SK-N-SH treated with all-trans-retinoic acid at 6 μM for 48 hours (cell line): Measurements from ENCODE around the gene MSLN.

Experiments used
- ATAC-seq: fragments of 200-7000 bp; cut with Tn5 transposase; 3 replicates; pipeline ENCODE4 v1.9.1; 2020; ENCODE audit warnings: mild to moderate bottlenecking, moderate library complexity
- ARNTL ChIP-seq: fragments of 450-650 bp; formaldehyde crosslinking; IDR thresholded peaks from 2 replicates; pipeline ENCODE4 v1.5.0; 2020; ENCODE audit warnings: low read depth, mild to moderate bottlenecking, moderate library complexity, borderline replicate concordance
- CREB5 ChIP-seq: fragments of 250-450 bp; sonication (Bioruptor Pico); IDR thresholded peaks from 2 replicates; pipeline ENCODE4 v1.5.1; 2020; ENCODE audit warnings: low read depth, mild to moderate bottlenecking, moderate library complexity
- CSDC2 ChIP-seq: fragments of 250-450 bp; sonication (Bioruptor Pico); IDR thresholded peaks from 2 replicates; pipeline ENCODE4 v1.5.0; 2020; ENCODE audit warnings: mild to moderate bottlenecking, moderate library complexity
- CSRNP3 ChIP-seq: fragments of 250-450 bp; sonication (Bioruptor Pico); IDR thresholded peaks from 2 replicates; pipeline ENCODE4 v1.5.1; 2021; ENCODE audit warnings: mild to moderate bottlenecking, moderate library complexity
- ESRRG ChIP-seq: fragments of 250-450 bp; sonication (Bioruptor Pico); IDR thresholded peaks from 2 replicates; pipeline ENCODE4 v1.6.1; 2021; ENCODE audit warnings: mild to moderate bottlenecking
- GLIS3 ChIP-seq: fragments of 250-450 bp; sonication (Bioruptor Pico); IDR thresholded peaks from 2 replicates; pipeline ENCODE4 v1.5.0; 2020; ENCODE audit warnings: mild to moderate bottlenecking, moderate library complexity
- ISL1 ChIP-seq: fragments of 250-450 bp; sonication (Bioruptor Pico); IDR thresholded peaks from 2 replicates; pipeline ENCODE4 v2.1.2; 2022; ENCODE audit warnings: mild to moderate bottlenecking, moderate library complexity
- OSR1 ChIP-seq: fragments of 250-450 bp; sonication (Bioruptor Pico); IDR thresholded peaks from 2 replicates; pipeline ENCODE4 v1.8.0; 2022; ENCODE audit warnings: moderate library complexity, mild to moderate bottlenecking, inconsistent platforms
- PATZ1 ChIP-seq: fragments of 250-450 bp; sonication (Bioruptor Pico); IDR thresholded peaks from 2 replicates; pipeline ENCODE4 v1.8.0; 2020; ENCODE audit warnings: mild to moderate bottlenecking, moderate library complexity, borderline replicate concordance
- PPARA ChIP-seq: fragments of 250-450 bp; sonication (Bioruptor Pico); IDR thresholded peaks from 2 replicates; pipeline ENCODE4 v1.5.0; 2020; ENCODE audit warnings: mild to moderate bottlenecking, borderline replicate concordance
- RARB ChIP-seq: fragments of 250-450 bp; sonication (Bioruptor Pico); IDR thresholded peaks from 2 replicates; pipeline ENCODE4 v1.8.0; 2021; ENCODE audit warnings: mild to moderate bottlenecking, moderate library complexity
- SNAI2 ChIP-seq: fragments of 250-450 bp; sonication (Bioruptor Pico); IDR thresholded peaks from 2 replicates; pipeline ENCODE4 v1.5.0; 2020; ENCODE audit warnings: mild to moderate bottlenecking, moderate library complexity
- TCF4 ChIP-seq: fragments of 250-450 bp; sonication (Bioruptor Pico); IDR thresholded peaks from 2 replicates; pipeline ENCODE4 v1.8.0; 2021; ENCODE audit warnings: mild to moderate bottlenecking, moderate library complexity, borderline replicate concordance
- TOX ChIP-seq: fragments of 250-450 bp; sonication (Bioruptor Pico); IDR thresholded peaks from 2 replicates; pipeline ENCODE4 v1.8.0; 2021; ENCODE audit warnings: mild to moderate bottlenecking, moderate library complexity, borderline replicate concordance
- ZC3H10 ChIP-seq: fragments of 250-450 bp; sonication (Bioruptor Pico); IDR thresholded peaks from 2 replicates; pipeline ENCODE4 v1.5.1; 2021; ENCODE audit warnings: mild to moderate bottlenecking, moderate library complexity
- ZFP3 ChIP-seq: fragments of 250-450 bp; sonication (Bioruptor Pico); IDR thresholded peaks from 2 replicates; pipeline ENCODE4 v1.5.0; 2020; ENCODE audit warnings: mild to moderate bottlenecking, moderate library complexity
- ZFP30 ChIP-seq: fragments of 450-650 bp; formaldehyde crosslinking; IDR thresholded peaks from 2 replicates; pipeline ENCODE4 v1.5.0; 2022; ENCODE audit warnings: mild to moderate bottlenecking, moderate library complexity
- ZNF70 ChIP-seq: fragments of 450-650 bp; formaldehyde crosslinking; IDR thresholded peaks from 2 replicates; pipeline ENCODE4 v1.5.0; 2020; ENCODE audit warnings: mild to moderate bottlenecking, moderate library complexity
- TF ChIP-seq, protein P1 (sequence below): fragments of 250-450 bp; sonication (Bioruptor Pico); IDR thresholded peaks from 2 replicates; pipeline ENCODE4 v1.8.0; 2021; ENCODE audit warnings: low read depth, mild to moderate bottlenecking, moderate library complexity, borderline replicate concordance
- TF ChIP-seq, protein P2 (sequence below): fragments of 250-450 bp; sonication (Bioruptor Pico); IDR thresholded peaks from 2 replicates; pipeline ENCODE4 v1.5.0; 2020; ENCODE audit warnings: mild to moderate bottlenecking, moderate library complexity

MSLN gene

DNA sequence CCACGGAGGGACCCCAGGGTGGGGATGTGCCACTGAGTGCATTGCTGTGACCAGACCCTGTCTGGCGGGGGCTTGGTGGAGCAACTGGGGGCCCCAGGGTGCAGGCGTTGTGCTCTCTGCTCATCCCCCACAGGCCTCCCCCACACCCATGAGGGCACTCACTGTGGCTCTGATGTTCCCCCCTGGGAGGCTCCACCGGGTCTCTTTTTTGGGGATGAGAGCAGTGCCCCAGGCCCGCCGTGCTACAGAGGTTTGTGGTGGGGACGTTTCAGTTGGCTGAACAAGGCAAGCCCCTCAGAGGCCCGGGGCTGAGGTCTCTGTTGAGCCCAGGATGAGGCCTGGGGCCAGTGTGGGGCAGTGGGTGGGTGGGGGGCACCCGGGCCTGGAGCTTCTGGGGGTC lies 36.8 kb upstream of the MSLN start:
- no peak for TF ChIP-seq ESRRG
- no peak for TF ChIP-seq ISL1
- TF ChIP-seq ZFP3 (CRISPR knock-in tag) = no peak
- TF ChIP-seq ZC3H10 (CRISPR knock-in tag) = no peak
- TF ChIP-seq TCF4 (CRISPR knock-in tag) = no peak
- TF ChIP-seq TOX = no peak
- no peak for TF ChIP-seq SNAI2 (CRISPR knock-in tag)
- TF ChIP-seq CSRNP3 (CRISPR knock-in tag) = no peak
- TF ChIP-seq PPARA (CRISPR knock-in tag) = no peak
- TF ChIP-seq, protein P1, sequence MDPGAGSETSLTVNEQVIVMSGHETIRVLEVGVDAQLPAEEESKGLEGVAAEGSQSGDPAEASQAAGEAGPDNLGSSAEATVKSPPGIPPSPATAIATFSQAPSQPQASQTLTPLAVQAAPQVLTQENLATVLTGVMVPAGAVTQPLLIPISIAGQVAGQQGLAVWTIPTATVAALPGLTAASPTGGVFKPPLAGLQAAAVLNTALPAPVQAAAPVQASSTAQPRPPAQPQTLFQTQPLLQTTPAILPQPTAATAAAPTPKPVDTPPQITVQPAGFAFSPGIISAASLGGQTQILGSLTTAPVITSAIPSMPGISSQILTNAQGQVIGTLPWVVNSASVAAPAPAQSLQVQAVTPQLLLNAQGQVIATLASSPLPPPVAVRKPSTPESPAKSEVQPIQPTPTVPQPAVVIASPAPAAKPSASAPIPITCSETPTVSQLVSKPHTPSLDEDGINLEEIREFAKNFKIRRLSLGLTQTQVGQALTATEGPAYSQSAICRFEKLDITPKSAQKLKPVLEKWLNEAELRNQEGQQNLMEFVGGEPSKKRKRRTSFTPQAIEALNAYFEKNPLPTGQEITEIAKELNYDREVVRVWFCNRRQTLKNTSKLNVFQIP (CRISPR knock-in tag) = no peak
- TF ChIP-seq, protein P2, sequence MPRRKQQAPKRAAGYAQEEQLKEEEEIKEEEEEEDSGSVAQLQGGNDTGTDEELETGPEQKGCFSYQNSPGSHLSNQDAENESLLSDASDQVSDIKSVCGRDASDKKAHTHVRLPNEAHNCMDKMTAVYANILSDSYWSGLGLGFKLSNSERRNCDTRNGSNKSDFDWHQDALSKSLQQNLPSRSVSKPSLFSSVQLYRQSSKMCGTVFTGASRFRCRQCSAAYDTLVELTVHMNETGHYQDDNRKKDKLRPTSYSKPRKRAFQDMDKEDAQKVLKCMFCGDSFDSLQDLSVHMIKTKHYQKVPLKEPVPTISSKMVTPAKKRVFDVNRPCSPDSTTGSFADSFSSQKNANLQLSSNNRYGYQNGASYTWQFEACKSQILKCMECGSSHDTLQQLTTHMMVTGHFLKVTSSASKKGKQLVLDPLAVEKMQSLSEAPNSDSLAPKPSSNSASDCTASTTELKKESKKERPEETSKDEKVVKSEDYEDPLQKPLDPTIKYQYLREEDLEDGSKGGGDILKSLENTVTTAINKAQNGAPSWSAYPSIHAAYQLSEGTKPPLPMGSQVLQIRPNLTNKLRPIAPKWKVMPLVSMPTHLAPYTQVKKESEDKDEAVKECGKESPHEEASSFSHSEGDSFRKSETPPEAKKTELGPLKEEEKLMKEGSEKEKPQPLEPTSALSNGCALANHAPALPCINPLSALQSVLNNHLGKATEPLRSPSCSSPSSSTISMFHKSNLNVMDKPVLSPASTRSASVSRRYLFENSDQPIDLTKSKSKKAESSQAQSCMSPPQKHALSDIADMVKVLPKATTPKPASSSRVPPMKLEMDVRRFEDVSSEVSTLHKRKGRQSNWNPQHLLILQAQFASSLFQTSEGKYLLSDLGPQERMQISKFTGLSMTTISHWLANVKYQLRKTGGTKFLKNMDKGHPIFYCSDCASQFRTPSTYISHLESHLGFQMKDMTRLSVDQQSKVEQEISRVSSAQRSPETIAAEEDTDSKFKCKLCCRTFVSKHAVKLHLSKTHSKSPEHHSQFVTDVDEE (CRISPR knock-in tag) = no peak
- TF ChIP-seq, all 23 proteins: peak for 0
- no peak for ATAC-seq

- no peak for ATAC-seq
- TF ChIP-seq TCF4 (CRISPR knock-in tag) (no peak), TOX (no peak), ESRRG (no peak), ARNTL (CRISPR knock-in tag) (no peak), ISL1 (no peak), PPARA (CRISPR knock-in tag) (no peak), RARB (CRISPR knock-in tag) (no peak), PATZ1 (CRISPR knock-in tag) (no peak), ZNF70 (CRISPR knock-in tag) (no peak), ZFP30 (CRISPR knock-in tag) (no peak), OSR1 (CRISPR knock-in tag) (no peak), ZFP3 (CRISPR knock-in tag) (no peak), CSDC2 (no peak), GLIS3 (CRISPR knock-in tag) (no peak), CREB5 (CRISPR knock-in tag) (no peak), SNAI2 (CRISPR knock-in tag) (no peak)
- TF ChIP-seq, protein P2 (CRISPR knock-in tag) = no peak
- TF ChIP-seq, protein P1 (CRISPR knock-in tag) = no peak
Measured at GRCh38 chr16:724188-725040, 36.1 kb upstream of the MSLN start.
